SK-N-SH treated with all-trans-retinoic acid at 6 μM for 48 hours (cell line): ENCODE measurements around the gene NPC1.

Experiments used
- ARNTL ChIP-seq: fragments of 450-650 bp; formaldehyde crosslinking; IDR thresholded peaks from 2 replicates; pipeline ENCODE4 v1.5.0; 2020; ENCODE audit warnings: low read depth, mild to moderate bottlenecking, moderate library complexity, borderline replicate concordance
- ESRRG ChIP-seq: fragments of 250-450 bp; sonication (Bioruptor Pico); IDR thresholded peaks from 2 replicates; pipeline ENCODE4 v1.6.1; 2021; ENCODE audit warnings: mild to moderate bottlenecking
- ISL1 ChIP-seq: fragments of 250-450 bp; sonication (Bioruptor Pico); IDR thresholded peaks from 2 replicates; pipeline ENCODE4 v2.1.2; 2022; ENCODE audit warnings: mild to moderate bottlenecking, moderate library complexity
- OSR1 ChIP-seq: fragments of 250-450 bp; sonication (Bioruptor Pico); IDR thresholded peaks from 2 replicates; pipeline ENCODE4 v1.8.0; 2022; ENCODE audit warnings: moderate library complexity, mild to moderate bottlenecking, inconsistent platforms
- PPARA ChIP-seq: fragments of 250-450 bp; sonication (Bioruptor Pico); IDR thresholded peaks from 2 replicates; pipeline ENCODE4 v1.5.0; 2020; ENCODE audit warnings: mild to moderate bottlenecking, borderline replicate concordance
- RARB ChIP-seq: fragments of 250-450 bp; sonication (Bioruptor Pico); IDR thresholded peaks from 2 replicates; pipeline ENCODE4 v1.8.0; 2021; ENCODE audit warnings: mild to moderate bottlenecking, moderate library complexity
- ZNF565 ChIP-seq: fragments of 450-650 bp; formaldehyde crosslinking; conservative IDR thresholded peaks from 2 replicates; pipeline ENCODE4 v1.5.0; 2020; ENCODE audit warnings: low read depth, mild to moderate bottlenecking, moderate library complexity
- ZNF70 ChIP-seq: fragments of 450-650 bp; formaldehyde crosslinking; IDR thresholded peaks from 2 replicates; pipeline ENCODE4 v1.5.0; 2020; ENCODE audit warnings: mild to moderate bottlenecking, moderate library complexity
- TF ChIP-seq, protein P1 (sequence below): fragments of 250-450 bp; sonication (Bioruptor Pico); IDR thresholded peaks from 2 replicates; pipeline ENCODE4 v1.8.0; 2021; ENCODE audit warnings: low read depth, mild to moderate bottlenecking, moderate library complexity, borderline replicate concordance
- TF ChIP-seq, protein P2 (sequence below): fragments of 250-450 bp; sonication (Bioruptor Pico); IDR thresholded peaks from 2 replicates; pipeline ENCODE4 v1.8.0; 2020; ENCODE audit warnings: mild to moderate bottlenecking, moderate library complexity, borderline replicate concordance
- TF ChIP-seq, protein P3 (sequence below): fragments of 250-450 bp; sonication (Bioruptor Pico); IDR thresholded peaks from 2 replicates; pipeline ENCODE4 v1.5.1; 2021; ENCODE audit warnings: mild to moderate bottlenecking, moderate library complexity
- TF ChIP-seq, protein P4 (sequence below): fragments of 250-450 bp; sonication (Bioruptor Pico); IDR thresholded peaks from 2 replicates; pipeline ENCODE4 v1.5.0; 2020; ENCODE audit warnings: mild to moderate bottlenecking, moderate library complexity
- TF ChIP-seq, protein P5 (sequence below): fragments of 250-450 bp; sonication (Bioruptor Pico); IDR thresholded peaks from 2 replicates; pipeline ENCODE4 v1.5.1; 2020; ENCODE audit warnings: low read depth, mild to moderate bottlenecking, moderate library complexity

DNA sequence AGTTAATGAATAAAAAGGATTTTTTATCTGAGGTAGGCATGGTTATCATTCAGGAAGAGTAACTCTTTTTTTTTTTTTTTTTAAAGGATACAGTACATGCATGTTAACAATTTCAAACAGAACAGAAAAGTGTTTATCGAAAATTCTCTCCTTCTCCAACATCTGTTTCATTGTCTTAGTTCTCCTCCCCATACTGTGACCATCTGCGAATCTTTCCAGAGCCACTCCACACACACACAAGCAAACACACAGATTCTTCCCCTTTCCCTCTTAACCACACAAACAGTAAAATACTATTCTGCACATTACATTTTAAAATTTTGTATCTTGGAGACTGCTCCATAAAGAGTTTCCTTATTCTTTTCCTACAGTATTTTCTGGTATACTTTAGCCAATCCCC is 38.0 kb downstream of the NPC1 start:
- TF ChIP-seq, protein P1, sequence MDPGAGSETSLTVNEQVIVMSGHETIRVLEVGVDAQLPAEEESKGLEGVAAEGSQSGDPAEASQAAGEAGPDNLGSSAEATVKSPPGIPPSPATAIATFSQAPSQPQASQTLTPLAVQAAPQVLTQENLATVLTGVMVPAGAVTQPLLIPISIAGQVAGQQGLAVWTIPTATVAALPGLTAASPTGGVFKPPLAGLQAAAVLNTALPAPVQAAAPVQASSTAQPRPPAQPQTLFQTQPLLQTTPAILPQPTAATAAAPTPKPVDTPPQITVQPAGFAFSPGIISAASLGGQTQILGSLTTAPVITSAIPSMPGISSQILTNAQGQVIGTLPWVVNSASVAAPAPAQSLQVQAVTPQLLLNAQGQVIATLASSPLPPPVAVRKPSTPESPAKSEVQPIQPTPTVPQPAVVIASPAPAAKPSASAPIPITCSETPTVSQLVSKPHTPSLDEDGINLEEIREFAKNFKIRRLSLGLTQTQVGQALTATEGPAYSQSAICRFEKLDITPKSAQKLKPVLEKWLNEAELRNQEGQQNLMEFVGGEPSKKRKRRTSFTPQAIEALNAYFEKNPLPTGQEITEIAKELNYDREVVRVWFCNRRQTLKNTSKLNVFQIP (CRISPR knock-in tag): no peak
- TF ChIP-seq ARNTL (CRISPR knock-in tag) (no peak), RARB (CRISPR knock-in tag) (no peak), OSR1 (CRISPR knock-in tag) (no peak), ZNF70 (no peak), ESRRG (CRISPR knock-in tag) (no peak), ISL1 (CRISPR knock-in tag) (no peak), PPARA (CRISPR knock-in tag) (no peak), ZNF565 (CRISPR knock-in tag) (no peak)
- TF ChIP-seq, protein P2, sequence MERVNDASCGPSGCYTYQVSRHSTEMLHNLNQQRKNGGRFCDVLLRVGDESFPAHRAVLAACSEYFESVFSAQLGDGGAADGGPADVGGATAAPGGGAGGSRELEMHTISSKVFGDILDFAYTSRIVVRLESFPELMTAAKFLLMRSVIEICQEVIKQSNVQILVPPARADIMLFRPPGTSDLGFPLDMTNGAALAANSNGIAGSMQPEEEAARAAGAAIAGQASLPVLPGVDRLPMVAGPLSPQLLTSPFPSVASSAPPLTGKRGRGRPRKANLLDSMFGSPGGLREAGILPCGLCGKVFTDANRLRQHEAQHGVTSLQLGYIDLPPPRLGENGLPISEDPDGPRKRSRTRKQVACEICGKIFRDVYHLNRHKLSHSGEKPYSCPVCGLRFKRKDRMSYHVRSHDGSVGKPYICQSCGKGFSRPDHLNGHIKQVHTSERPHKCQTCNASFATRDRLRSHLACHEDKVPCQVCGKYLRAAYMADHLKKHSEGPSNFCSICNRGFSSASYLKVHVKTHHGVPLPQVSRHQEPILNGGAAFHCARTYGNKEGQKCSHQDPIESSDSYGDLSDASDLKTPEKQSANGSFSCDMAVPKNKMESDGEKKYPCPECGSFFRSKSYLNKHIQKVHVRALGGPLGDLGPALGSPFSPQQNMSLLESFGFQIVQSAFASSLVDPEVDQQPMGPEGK (CRISPR knock-in tag): no peak
- TF ChIP-seq, protein P3, sequence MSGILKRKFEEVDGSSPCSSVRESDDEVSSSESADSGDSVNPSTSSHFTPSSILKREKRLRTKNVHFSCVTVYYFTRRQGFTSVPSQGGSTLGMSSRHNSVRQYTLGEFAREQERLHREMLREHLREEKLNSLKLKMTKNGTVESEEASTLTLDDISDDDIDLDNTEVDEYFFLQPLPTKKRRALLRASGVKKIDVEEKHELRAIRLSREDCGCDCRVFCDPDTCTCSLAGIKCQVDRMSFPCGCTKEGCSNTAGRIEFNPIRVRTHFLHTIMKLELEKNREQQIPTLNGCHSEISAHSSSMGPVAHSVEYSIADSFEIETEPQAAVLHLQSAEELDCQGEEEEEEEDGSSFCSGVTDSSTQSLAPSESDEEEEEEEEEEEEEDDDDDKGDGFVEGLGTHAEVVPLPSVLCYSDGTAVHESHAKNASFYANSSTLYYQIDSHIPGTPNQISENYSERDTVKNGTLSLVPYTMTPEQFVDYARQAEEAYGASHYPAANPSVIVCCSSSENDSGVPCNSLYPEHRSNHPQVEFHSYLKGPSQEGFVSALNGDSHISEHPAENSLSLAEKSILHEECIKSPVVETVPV (CRISPR knock-in tag): no peak
- TF ChIP-seq, protein P4, sequence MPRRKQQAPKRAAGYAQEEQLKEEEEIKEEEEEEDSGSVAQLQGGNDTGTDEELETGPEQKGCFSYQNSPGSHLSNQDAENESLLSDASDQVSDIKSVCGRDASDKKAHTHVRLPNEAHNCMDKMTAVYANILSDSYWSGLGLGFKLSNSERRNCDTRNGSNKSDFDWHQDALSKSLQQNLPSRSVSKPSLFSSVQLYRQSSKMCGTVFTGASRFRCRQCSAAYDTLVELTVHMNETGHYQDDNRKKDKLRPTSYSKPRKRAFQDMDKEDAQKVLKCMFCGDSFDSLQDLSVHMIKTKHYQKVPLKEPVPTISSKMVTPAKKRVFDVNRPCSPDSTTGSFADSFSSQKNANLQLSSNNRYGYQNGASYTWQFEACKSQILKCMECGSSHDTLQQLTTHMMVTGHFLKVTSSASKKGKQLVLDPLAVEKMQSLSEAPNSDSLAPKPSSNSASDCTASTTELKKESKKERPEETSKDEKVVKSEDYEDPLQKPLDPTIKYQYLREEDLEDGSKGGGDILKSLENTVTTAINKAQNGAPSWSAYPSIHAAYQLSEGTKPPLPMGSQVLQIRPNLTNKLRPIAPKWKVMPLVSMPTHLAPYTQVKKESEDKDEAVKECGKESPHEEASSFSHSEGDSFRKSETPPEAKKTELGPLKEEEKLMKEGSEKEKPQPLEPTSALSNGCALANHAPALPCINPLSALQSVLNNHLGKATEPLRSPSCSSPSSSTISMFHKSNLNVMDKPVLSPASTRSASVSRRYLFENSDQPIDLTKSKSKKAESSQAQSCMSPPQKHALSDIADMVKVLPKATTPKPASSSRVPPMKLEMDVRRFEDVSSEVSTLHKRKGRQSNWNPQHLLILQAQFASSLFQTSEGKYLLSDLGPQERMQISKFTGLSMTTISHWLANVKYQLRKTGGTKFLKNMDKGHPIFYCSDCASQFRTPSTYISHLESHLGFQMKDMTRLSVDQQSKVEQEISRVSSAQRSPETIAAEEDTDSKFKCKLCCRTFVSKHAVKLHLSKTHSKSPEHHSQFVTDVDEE (CRISPR knock-in tag): no peak
- TF ChIP-seq, protein P5, sequence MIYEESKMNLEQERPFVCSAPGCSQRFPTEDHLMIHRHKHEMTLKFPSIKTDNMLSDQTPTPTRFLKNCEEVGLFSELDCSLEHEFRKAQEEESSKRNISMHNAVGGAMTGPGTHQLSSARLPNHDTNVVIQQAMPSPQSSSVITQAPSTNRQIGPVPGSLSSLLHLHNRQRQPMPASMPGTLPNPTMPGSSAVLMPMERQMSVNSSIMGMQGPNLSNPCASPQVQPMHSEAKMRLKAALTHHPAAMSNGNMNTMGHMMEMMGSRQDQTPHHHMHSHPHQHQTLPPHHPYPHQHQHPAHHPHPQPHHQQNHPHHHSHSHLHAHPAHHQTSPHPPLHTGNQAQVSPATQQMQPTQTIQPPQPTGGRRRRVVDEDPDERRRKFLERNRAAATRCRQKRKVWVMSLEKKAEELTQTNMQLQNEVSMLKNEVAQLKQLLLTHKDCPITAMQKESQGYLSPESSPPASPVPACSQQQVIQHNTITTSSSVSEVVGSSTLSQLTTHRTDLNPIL (CRISPR knock-in tag): no peak
